Measurements from ENCODE around the gene PTPN9. TPM values are rescaled to one million over a fixed set of nuclear protein-coding genes. Genes with fewer than 3 reads are reported as not detected.

The PTPN9 gene
- total RNA-seq, 2 experiments from 2014 or later, result 12.3 to 12.9 TPM

- no peak for TF ChIP-seq CTCF (IDR thresholded peaks at IDR 0.05)
- ChIA-PET CTCF (interaction anchor here (1.5 kb wide), 1 partner anchor 37 kb away, joined by 3 read pairs; the partner anchor contains the start of gene PTPN9), POLR2A (no interaction called here)
- no peak for ATAC-seq
- Mint-ChIP-seq H3K4me1 (ENCODE audit: low read depth) (peaks cover 4% of the 10 kb centered on the region), H3K9me3 (no peaks in the 10 kb centered on the region), H3K27ac (no peak overlapping the region), H3K36me3 (ENCODE audit: low read depth) (peaks cover 3% of the 10 kb centered on the region), H3K27me3 (no peaks in the 10 kb centered on the region), H3K4me3 (no peak overlapping the region)
- intact Hi-C loops (cut with micrococcal nuclease), result no loop called here
- DNase-seq, result no peak
These were observed 36.7 kb downstream of the PTPN9 start for GRCh38 chr15:75542386-75542797.

- no peak for DNase-seq
- ChIA-PET CTCF (no interaction called here), POLR2A (no interaction called here)
- intact Hi-C loops (cut with micrococcal nuclease), result no loop called here
- ATAC-seq, result no peak
- Mint-ChIP-seq H3K4me3 (no peak overlapping the region), H3K4me1 (ENCODE audit: low read depth) (peaks cover 4% of the 10 kb centered on the region), H3K9me3 (no peaks in the 10 kb centered on the region), H3K27ac (no peak overlapping the region), H3K27me3 (no peaks in the 10 kb centered on the region), H3K36me3 (ENCODE audit: low read depth) (peaks cover 3% of the 10 kb centered on the region)
- TF ChIP-seq CTCF (IDR thresholded peaks at IDR 0.05), result no peak
These were observed 40.7 kb downstream of the PTPN9 start for GRCh38 chr15:75538376-75538775.

- Mint-ChIP-seq H3K36me3 (ENCODE audit: low read depth) (peaks cover 3% of the 10 kb centered on the region), H3K4me3 (no peak overlapping the region), H3K4me1 (ENCODE audit: low read depth) (peaks cover 9% of the 10 kb centered on the region), H3K9me3 (no peaks in the 10 kb centered on the region), H3K27me3 (no peaks in the 10 kb centered on the region), H3K27ac (no peak overlapping the region)
- ChIA-PET CTCF (interaction anchor here (1.9 kb wide), 1 partner anchor 25 kb away, joined by 6 read pairs; no protein-coding TSS in a partner anchor), POLR2A (no interaction called here)
- no peak for ATAC-seq
- DNase-seq, result no peak
- intact Hi-C loops (cut with micrococcal nuclease), result no loop called here
- TF ChIP-seq CTCF (IDR thresholded peaks at IDR 0.05), result no peak
These were observed 45.2 kb downstream of the PTPN9 start for GRCh38 chr15:75533945-75534344.

DNA sequence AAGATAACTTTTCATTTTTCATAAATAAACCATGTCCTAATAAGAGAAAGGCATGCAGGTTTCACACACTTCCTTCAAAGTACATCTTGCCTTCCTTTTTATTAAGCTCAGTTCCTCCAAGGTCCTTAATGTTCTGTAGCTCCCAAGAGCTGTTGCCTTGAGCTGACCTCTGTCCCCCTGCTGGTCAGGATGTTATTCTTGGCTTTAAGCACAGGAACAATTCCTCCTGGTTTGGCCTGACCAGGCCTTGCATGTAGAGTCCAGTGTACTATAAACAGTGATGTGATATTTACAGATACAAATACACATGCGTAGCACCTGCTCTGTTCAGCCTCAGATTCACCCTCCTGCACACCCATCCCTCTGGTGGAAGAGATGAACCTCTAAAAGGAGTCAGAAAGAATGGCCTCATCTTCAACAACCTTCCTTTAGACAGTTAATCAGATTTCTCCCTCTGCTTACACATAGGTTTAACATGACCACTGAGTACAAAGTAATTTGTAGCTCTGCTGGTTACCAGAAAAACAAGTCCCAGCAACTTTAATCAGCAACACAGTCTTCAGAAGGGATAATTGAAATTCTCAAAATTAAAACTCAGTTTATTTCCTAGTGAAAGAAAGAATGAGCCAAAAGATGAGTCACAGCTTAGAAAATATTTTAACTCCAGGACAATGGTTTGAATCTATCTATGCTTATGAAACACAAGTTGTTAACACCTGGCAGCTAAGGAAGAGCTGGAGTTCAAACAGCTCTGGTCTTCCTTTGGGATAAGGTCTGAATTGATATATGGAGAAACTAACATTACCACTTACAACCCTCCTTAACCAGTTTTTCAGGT lies 46.5 kb downstream of the PTPN9 start:
- ChIA-PET POLR2A (interaction anchor here (1.1 kb wide), 1 partner anchor 12 kb away, joined by 3 read pairs; no protein-coding TSS in a partner anchor), CTCF (interaction anchor here (0.7 to 1.9 kb wide), 7 partner anchors 12 to 119 kb away, joined by 3 to 6 read pairs (median 4); partner anchors contain the start of gene IMP3)
- Mint-ChIP-seq H3K27ac (peak overlapping the region; percentile 25), H3K4me3 (no peak overlapping the region), H3K27me3 (no peaks in the 10 kb centered on the region), H3K9me3 (no peaks in the 10 kb centered on the region), H3K36me3 (ENCODE audit: low read depth) (no peaks in the 10 kb centered on the region), H3K4me1 (ENCODE audit: low read depth) (peaks cover 9% of the 10 kb centered on the region)
- intact Hi-C loops (cut with micrococcal nuclease), result no loop called here
- TF ChIP-seq CTCF (IDR thresholded peaks at IDR 0.05), result no peak
- no peak for DNase-seq
- no peak for ATAC-seq

GRCh38 chr15:75531041-75531450 lies 48.1 kb downstream of the PTPN9 start:
- no peak overlapping the region for H3K27ac Mint-ChIP-seq
- H3K4me3 Mint-ChIP-seq, result no peak overlapping the region
- no peak for TF ChIP-seq CTCF (IDR thresholded peaks at IDR 0.05)
- ChIA-PET CTCF (interaction anchor here (0.7 to 0.9 kb wide), 2 partner anchors 13 to 162 kb away, joined by 3 read pairs; no protein-coding TSS in a partner anchor), POLR2A (no interaction called here)
- DNase-seq, result no peak
- H3K27me3 Mint-ChIP-seq, result no peaks in the 10 kb centered on the region
- H3K9me3 Mint-ChIP-seq, result no peaks in the 10 kb centered on the region
- H3K36me3 Mint-ChIP-seq (ENCODE audit: low read depth), result no peaks in the 10 kb centered on the region
- peaks cover 9% of the 10 kb centered on the region for H3K4me1 Mint-ChIP-seq (ENCODE audit: low read depth)
- intact Hi-C loops (cut with micrococcal nuclease), result no loop called here
- ATAC-seq, result no peak

Data from activated CD8-positive, alpha-beta T cell treated with anti-CD3 and anti-CD28 coated beads for 36 hours (primary cell).